Astrocyte (in vitro differentiated cells and primary cell): ENCODE data around the gene ERC1. TPM values are rescaled to one million over a fixed set of nuclear protein-coding genes. Genes with fewer than 3 reads are reported as not detected.
A peak's percentile ranks its signal among the peaks of the same experiment; 100 is the strongest.
"Not testable (repeated sequence)": the region's sequence is repeated elsewhere in the genome, so short reads cannot be mapped to it uniquely, and the experiment has no call there.

ENCODE experiments used
- DNase-seq: peaks from one replicate; pipeline ENCODE4 v3.0.0-alpha.2; 2010; ENCODE audit warnings: low read depth
- FAIRE-seq: peaks from 2 replicates; lab custom pipeline; 2011; peaks lifted over from hg19 to GRCh38; lab: Jason Lieb, UNC
- H2AFZ ChIP-seq: 2 replicates; pipeline ENCODE4 v1.6.0; 2012; ENCODE audit warnings: low read depth, low read length, inconsistent platforms
- H3K27ac ChIP-seq: 2 replicates; pipeline ENCODE4 v1.5.1; 2011; ENCODE audit warnings: low read depth, low read length, inconsistent platforms
- H3K27me3 ChIP-seq: 2 replicates; pipeline ENCODE4 v1.6.0; 2011; ENCODE audit warnings: low read length, inconsistent platforms; ENCODE audit not compliant: insufficient read depth
- H3K36me3 ChIP-seq: 2 replicates; pipeline ENCODE4 v1.5.1; 2011; ENCODE audit warnings: low read length, inconsistent platforms; ENCODE audit not compliant: insufficient read depth
- H3K4me1 ChIP-seq: 2 replicates; pipeline ENCODE4 v1.5.1; 2011; ENCODE audit warnings: low read length, inconsistent platforms; ENCODE audit not compliant: insufficient read depth
- H3K4me2 ChIP-seq: 2 replicates; pipeline ENCODE4 v1.6.0; 2012; ENCODE audit warnings: low read length, inconsistent platforms
- H3K4me3 ChIP-seq: 2 replicates; pipeline ENCODE4 v1.5.1; 2011; ENCODE audit warnings: low read depth, mild to moderate bottlenecking, low read length, inconsistent platforms; ENCODE audit not compliant: insufficient read depth
- H3K79me2 ChIP-seq: 2 replicates; pipeline ENCODE4 v1.6.0; 2012; ENCODE audit warnings: mild to moderate bottlenecking, low read length, inconsistent platforms; ENCODE audit not compliant: insufficient read depth
- H3K9ac ChIP-seq: 2 replicates; pipeline ENCODE4 v1.6.0; 2012; ENCODE audit warnings: mild to moderate bottlenecking, low read length, inconsistent platforms
- H3K9me3 ChIP-seq: 2 replicates; pipeline ENCODE4 v1.5.1; 2012; ENCODE audit warnings: low read depth, mild to moderate bottlenecking, low read length, inconsistent platforms; ENCODE audit not compliant: insufficient read depth
- H4K20me1 ChIP-seq: 2 replicates; pipeline ENCODE4 v1.6.0; 2012; ENCODE audit warnings: low read length, inconsistent platforms; ENCODE audit not compliant: insufficient read depth
- H3K27ac Mint-ChIP-seq: one replicate; pipeline ENCODE4 v1.8.0; 2021; ENCODE audit warnings: mild to moderate bottlenecking, mixed read lengths; ENCODE audit not compliant: unreplicated experiment
- H3K27me3 Mint-ChIP-seq: one replicate; pipeline ENCODE4 v1.8.0; 2021; ENCODE audit warnings: low read depth, mixed read lengths; ENCODE audit not compliant: unreplicated experiment
- H3K36me3 Mint-ChIP-seq: one replicate; pipeline ENCODE4 v1.8.0; 2021; ENCODE audit warnings: low read depth, mixed read lengths; ENCODE audit not compliant: unreplicated experiment
- H3K4me1 Mint-ChIP-seq: one replicate; pipeline ENCODE4 v1.8.0; 2021; ENCODE audit warnings: low read depth, mixed read lengths; ENCODE audit not compliant: unreplicated experiment
- H3K4me3 Mint-ChIP-seq: one replicate; pipeline ENCODE4 v1.8.0; 2021; ENCODE audit warnings: mild to moderate bottlenecking, moderate library complexity, mixed read lengths; ENCODE audit not compliant: unreplicated experiment
- H3K9me3 Mint-ChIP-seq: one replicate; pipeline ENCODE4 v1.8.0; 2021; ENCODE audit warnings: mild to moderate bottlenecking, mixed read lengths; ENCODE audit not compliant: unreplicated experiment
- EZH2 ChIP-seq: IDR thresholded peaks from 2 replicates; pipeline ENCODE4 v1.6.1; 2012; ENCODE audit warnings: mild to moderate bottlenecking, low read length, inconsistent platforms; ENCODE audit not compliant: insufficient read depth
- total RNA-seq: library from RNA; stranded (reverse); gene quantifications from 2 replicates; pipeline ENCODE4 v1.2.1, GENCODE V29; 2021
- TF ChIP-seq, protein P1 (sequence below): IDR thresholded peaks from 2 replicates; pipeline ENCODE4 v1.5.1; 2011; ENCODE audit warnings: low read depth, mild to moderate bottlenecking, inconsistent platforms, low read length, moderate library complexity; ENCODE audit not compliant: insufficient read depth

Gene ERC1
- total RNA-seq, 1 donor from 2014 or later: 67.1 TPM

DNA sequence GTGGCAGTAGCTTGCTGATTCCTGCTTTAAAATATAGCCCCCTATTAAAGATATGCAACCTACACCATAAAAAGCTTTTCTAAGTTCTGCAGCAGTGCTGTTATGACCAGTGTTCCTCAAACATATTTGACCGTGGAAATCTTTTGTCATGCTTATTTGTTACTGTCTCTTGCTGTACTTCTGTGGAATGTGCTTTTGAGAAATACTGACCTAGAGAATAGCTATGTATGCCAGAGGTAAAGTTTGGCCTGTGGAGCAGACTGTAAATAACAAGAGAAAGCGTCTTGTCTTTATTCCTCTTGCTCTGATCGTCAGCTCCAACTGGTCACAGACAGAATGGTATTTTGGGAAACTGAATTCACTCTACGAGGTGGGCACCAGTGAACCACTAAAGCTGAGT is 364.4 kb downstream of the ERC1 start:
- H2AFZ ChIP-seq: no peak overlapping the region
- DNase-seq (peak; percentile 39), FAIRE-seq (no peak)
- H3K4me3 ChIP-seq: no peak overlapping the region
- H4K20me1 ChIP-seq: no peaks in the 10 kb centered on the region
- no peaks in the 10 kb centered on the region for H3K79me2 ChIP-seq
- H3K27me3 ChIP-seq: no peaks in the 10 kb centered on the region
- H3K9ac ChIP-seq: no peak overlapping the region
- H3K4me3 Mint-ChIP-seq: no peak overlapping the region
- peaks cover 17% of the 10 kb centered on the region for H3K4me1 ChIP-seq
- H3K36me3 Mint-ChIP-seq: no peaks in the 10 kb centered on the region
- peak overlapping the region; percentile 8 for H3K27ac Mint-ChIP-seq
- TF ChIP-seq, protein P1, sequence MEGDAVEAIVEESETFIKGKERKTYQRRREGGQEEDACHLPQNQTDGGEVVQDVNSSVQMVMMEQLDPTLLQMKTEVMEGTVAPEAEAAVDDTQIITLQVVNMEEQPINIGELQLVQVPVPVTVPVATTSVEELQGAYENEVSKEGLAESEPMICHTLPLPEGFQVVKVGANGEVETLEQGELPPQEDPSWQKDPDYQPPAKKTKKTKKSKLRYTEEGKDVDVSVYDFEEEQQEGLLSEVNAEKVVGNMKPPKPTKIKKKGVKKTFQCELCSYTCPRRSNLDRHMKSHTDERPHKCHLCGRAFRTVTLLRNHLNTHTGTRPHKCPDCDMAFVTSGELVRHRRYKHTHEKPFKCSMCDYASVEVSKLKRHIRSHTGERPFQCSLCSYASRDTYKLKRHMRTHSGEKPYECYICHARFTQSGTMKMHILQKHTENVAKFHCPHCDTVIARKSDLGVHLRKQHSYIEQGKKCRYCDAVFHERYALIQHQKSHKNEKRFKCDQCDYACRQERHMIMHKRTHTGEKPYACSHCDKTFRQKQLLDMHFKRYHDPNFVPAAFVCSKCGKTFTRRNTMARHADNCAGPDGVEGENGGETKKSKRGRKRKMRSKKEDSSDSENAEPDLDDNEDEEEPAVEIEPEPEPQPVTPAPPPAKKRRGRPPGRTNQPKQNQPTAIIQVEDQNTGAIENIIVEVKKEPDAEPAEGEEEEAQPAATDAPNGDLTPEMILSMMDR: no peak
- no peak for TF ChIP-seq EZH2
- no peak overlapping the region for H3K27ac ChIP-seq
- peaks cover 52% of the 10 kb centered on the region for H3K4me1 Mint-ChIP-seq
- no peaks in the 10 kb centered on the region for H3K9me3 Mint-ChIP-seq
- H3K4me2 ChIP-seq: no peak overlapping the region
- H3K36me3 ChIP-seq: no peaks in the 10 kb centered on the region
- no peaks in the 10 kb centered on the region for H3K27me3 Mint-ChIP-seq
- H3K9me3 ChIP-seq: no peaks in the 10 kb centered on the region

DNA sequence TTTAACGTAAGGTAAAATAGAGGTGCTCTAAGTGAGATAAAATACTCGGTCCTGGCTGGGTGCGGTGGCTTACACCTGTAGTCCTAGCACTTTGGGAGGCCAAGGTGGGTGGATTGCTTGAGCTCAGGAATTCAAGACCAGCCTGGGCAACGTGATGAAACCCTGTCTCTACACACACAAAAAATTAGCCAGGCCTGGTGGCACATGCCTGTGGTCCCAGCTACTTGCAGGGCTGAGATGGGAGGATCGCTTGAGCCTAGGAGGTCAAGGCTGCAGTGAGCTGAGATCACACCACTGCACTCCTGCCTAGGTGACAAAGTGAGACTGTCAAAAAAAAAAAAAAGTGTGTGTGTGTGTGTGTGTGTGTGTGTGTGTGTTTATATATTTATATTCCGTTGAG is 364.8 kb downstream of the ERC1 start:
- not testable (repeated sequence) for H3K79me2 ChIP-seq, H3K27ac ChIP-seq
- peak overlapping the region; percentile 8 for H3K27ac Mint-ChIP-seq

DNA sequence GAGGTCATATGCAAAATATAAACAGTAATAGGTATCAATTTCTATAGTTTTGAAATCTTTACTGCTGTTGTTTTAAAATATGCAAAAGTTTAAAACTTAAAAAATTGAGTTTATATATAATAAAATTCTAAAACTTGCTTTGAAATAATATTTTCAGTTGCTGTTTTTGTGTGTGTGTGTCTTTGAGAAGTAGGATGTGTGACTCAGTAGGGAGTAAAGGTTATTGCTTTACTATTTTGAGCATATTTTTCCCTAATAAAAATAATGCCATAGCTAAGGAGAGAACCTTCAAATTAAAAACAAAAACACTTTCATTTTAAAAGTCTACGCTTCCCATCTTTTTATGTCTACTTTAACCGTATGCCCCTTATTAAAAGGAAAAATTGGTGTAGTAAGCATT is 365.3 kb downstream of the ERC1 start:
- FAIRE-seq: no peak
- Histone ChIP-seq H3K27ac (peak overlapping the region; percentile 22), H2AFZ (no peak overlapping the region), H3K27me3 (no peaks in the 10 kb centered on the region), H3K4me2 (peak overlapping the region; percentile 50), H3K4me3 (no peak overlapping the region), H4K20me1 (no peaks in the 10 kb centered on the region), H3K36me3 (no peaks in the 10 kb centered on the region), H3K4me1 (peaks cover 15% of the 10 kb centered on the region), H3K79me2 (no peaks in the 10 kb centered on the region), H3K9me3 (no peaks in the 10 kb centered on the region), H3K9ac (no peak overlapping the region)
- TF ChIP-seq, protein P1: no peak
- no peak for TF ChIP-seq EZH2
- H3K9me3 Mint-ChIP-seq: no peaks in the 10 kb centered on the region
- no peaks in the 10 kb centered on the region for H3K27me3 Mint-ChIP-seq
- H3K36me3 Mint-ChIP-seq: no peaks in the 10 kb centered on the region
- DNase-seq: no peak
- H3K27ac Mint-ChIP-seq: peak overlapping the region; percentile 74
- H3K4me3 Mint-ChIP-seq: no peak overlapping the region
- peaks cover 48% of the 10 kb centered on the region for H3K4me1 Mint-ChIP-seq

More for the DNA sequence above, 364.8 kb downstream of the ERC1 start:
- H3K36me3 ChIP-seq, H3K9me3 ChIP-seq, H3K27me3 ChIP-seq, H3K4me2 ChIP-seq, DNase-seq, FAIRE-seq, H4K20me1 ChIP-seq, H3K9me3 Mint-ChIP-seq, H2AFZ ChIP-seq, H3K9ac ChIP-seq, H3K4me3 ChIP-seq, H3K27me3 Mint-ChIP-seq, H3K36me3 Mint-ChIP-seq, H3K4me3 Mint-ChIP-seq: not testable (repeated sequence)
- peaks cover 16% of the 10 kb centered on the region for H3K4me1 ChIP-seq
- H3K4me1 Mint-ChIP-seq: peaks cover 49% of the 10 kb centered on the region
